K562 treated with DMSO at 1 percent for 4 hours (cell line): ENCODE results near the gene CADM1. TPM values are rescaled to one million over a fixed set of nuclear protein-coding genes. Genes with fewer than 3 reads are reported as not detected.

Experiments
- total RNA-seq: library from RNA; unstranded; fragments of 300-600 nt; gene quantifications from 2 replicates; pipeline ENCODE4 v1.2.3, GENCODE V29; 2022; ENCODE audit not compliant: insufficient read depth

CADM1 gene
- not detected in 2 replicates for total RNA-seq

DNA sequence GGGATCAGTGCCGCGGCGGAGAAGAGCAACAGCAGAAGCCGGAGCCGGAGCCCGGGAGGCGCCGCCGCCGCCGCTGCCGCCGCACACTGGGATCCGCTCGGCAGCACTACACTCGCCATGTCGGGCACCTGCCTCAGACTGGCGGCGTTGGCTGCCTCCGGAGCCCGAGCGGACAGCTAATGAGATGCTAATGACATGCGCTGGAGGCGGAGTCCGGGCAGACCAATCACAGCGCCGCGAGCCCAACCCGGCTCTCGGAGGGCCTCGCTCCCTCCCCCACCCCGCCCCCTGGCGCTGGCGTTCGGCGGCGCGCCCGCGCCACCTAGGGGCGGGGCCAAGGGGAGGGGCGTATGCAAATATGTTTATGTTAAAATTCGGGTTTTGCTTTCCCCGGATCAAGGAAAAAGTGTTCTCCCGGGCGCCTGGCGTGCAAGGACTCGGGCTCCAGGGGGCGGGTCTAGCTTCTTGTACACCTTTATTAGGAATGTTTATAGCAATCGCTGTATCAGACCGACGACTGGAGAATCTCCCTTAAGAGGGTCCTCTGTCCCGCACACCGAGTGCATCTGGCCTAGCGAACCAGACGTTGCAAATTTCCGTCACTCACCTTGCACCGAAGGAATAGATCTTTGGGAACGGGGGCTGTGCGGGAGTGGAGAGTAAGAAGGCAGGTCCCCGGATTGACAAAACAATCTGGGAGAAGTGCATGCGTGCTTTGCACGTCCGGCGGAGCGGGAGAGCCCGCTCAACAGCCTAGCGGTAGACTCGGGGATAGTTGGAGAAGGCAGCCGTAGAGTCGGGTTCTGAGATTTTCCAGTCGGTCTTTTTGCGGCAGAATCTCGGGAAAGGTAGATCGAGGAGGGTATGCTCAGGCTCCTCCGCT, at the start of gene CADM1:
TSS of gene CADM1 (minus strand) at position 140 of the 883 bp plus-strand sequence.

